ENCODE data around the gene PFN3. TPM values are rescaled to one million over a fixed set of nuclear protein-coding genes. Genes with fewer than 3 reads are reported as not detected.

PFN3 gene
- total RNA-seq, 1 donor from 2014 or later, result not detected

- no peak overlapping the region for H3K27ac ChIP-seq
- Mint-ChIP-seq H3K4me3 (no peak overlapping the region), H3K27me3 (ENCODE audit: insufficient read depth, low read depth) (peaks cover 16% of the 10 kb centered on the region), H3K27ac (no peak overlapping the region), H3K4me1 (peaks cover 8% of the 10 kb centered on the region), H3K9me3 (no peaks in the 10 kb centered on the region), H3K36me3 (no peaks in the 10 kb centered on the region)
- TF ChIP-seq, protein P1, sequence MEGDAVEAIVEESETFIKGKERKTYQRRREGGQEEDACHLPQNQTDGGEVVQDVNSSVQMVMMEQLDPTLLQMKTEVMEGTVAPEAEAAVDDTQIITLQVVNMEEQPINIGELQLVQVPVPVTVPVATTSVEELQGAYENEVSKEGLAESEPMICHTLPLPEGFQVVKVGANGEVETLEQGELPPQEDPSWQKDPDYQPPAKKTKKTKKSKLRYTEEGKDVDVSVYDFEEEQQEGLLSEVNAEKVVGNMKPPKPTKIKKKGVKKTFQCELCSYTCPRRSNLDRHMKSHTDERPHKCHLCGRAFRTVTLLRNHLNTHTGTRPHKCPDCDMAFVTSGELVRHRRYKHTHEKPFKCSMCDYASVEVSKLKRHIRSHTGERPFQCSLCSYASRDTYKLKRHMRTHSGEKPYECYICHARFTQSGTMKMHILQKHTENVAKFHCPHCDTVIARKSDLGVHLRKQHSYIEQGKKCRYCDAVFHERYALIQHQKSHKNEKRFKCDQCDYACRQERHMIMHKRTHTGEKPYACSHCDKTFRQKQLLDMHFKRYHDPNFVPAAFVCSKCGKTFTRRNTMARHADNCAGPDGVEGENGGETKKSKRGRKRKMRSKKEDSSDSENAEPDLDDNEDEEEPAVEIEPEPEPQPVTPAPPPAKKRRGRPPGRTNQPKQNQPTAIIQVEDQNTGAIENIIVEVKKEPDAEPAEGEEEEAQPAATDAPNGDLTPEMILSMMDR (IDR thresholded peaks at IDR 0.05), result no peak
- TF ChIP-seq EZH2phosphoT487 (IDR thresholded peaks at IDR 0.05) (no peak), EZH2 (IDR thresholded peaks at IDR 0.05) (no peak)
- no peak overlapping the region for H3K9ac ChIP-seq
- H4K20me1 ChIP-seq (ENCODE audit: low read depth), result no peaks in the 10 kb centered on the region
- H3K27me3 ChIP-seq, result peaks cover 15% of the 10 kb centered on the region
- H3K4me1 ChIP-seq, result no peaks in the 10 kb centered on the region
- H3K36me3 ChIP-seq, result no peaks in the 10 kb centered on the region
- no peaks in the 10 kb centered on the region for H3K79me2 ChIP-seq (ENCODE audit: low read depth)
- H2AFZ ChIP-seq (replicated peaks), result no peak overlapping the region
- H3K9me3 ChIP-seq (ENCODE audit: low read depth), result no peaks in the 10 kb centered on the region
- no peaks in the 10 kb centered on the region for H3F3A ChIP-seq (ENCODE audit: low read depth)
- H3K4me2 ChIP-seq, result no peak overlapping the region
- H3K4me3 ChIP-seq, result no peak overlapping the region
- DNase-seq (ENCODE audit: low spot score), result no peak
These were observed 14.0 kb upstream of the PFN3 start for GRCh38 chr5:177414481-177414880.

- H3F3A ChIP-seq (ENCODE audit: low read depth), result no peaks in the 10 kb centered on the region
- H3K36me3 ChIP-seq, result no peaks in the 10 kb centered on the region
- H3K79me2 ChIP-seq (ENCODE audit: low read depth), result no peaks in the 10 kb centered on the region
- H3K4me2 ChIP-seq, result no peak overlapping the region
- no peak overlapping the region for H3K4me3 Mint-ChIP-seq
- H3K4me1 Mint-ChIP-seq, result peaks cover 8% of the 10 kb centered on the region
- no peak overlapping the region for H2AFZ ChIP-seq (replicated peaks)
- DNase-seq (ENCODE audit: low spot score), result no peak
- H3K9ac ChIP-seq, result no peak overlapping the region
- no peaks in the 10 kb centered on the region for H3K4me1 ChIP-seq
- H3K9me3 Mint-ChIP-seq, result no peaks in the 10 kb centered on the region
- H3K27ac ChIP-seq, result no peak overlapping the region
- peaks cover 19% of the 10 kb centered on the region for H3K27me3 Mint-ChIP-seq (ENCODE audit: insufficient read depth, low read depth)
- no peaks in the 10 kb centered on the region for H4K20me1 ChIP-seq (ENCODE audit: low read depth)
- no peaks in the 10 kb centered on the region for H3K36me3 Mint-ChIP-seq
- H3K27me3 ChIP-seq, result peaks cover 33% of the 10 kb centered on the region
- H3K9me3 ChIP-seq (ENCODE audit: low read depth), result no peaks in the 10 kb centered on the region
- no peak overlapping the region for H3K27ac Mint-ChIP-seq
- TF ChIP-seq EZH2phosphoT487 (IDR thresholded peaks at IDR 0.05), result no peak
- no peak for TF ChIP-seq EZH2 (IDR thresholded peaks at IDR 0.05)
- TF ChIP-seq, protein P1 (IDR thresholded peaks at IDR 0.05), result no peak
- H3K4me3 ChIP-seq, result no peak overlapping the region
These were observed 12.3 kb upstream of the PFN3 start for GRCh38 chr5:177412603-177413233.

DNA sequence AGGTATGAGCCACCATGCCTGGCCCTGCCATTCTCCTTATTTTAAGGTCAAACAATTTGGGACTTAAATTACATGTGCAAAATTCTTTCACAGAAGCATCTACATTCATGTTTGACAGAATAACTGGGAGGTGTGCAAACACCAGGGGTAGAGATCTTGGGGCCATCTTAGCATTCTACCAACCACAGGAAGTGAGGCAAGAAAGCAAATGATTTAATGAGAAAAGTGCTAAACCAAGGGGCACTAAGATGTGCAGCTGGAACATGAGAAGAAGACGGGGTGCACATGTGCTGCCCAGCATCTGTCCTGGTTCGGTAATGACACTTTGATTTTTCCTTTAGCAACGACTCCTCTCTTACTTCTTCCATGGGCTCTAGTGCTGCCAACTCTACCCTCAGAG lies 10.1 kb upstream of the PFN3 start:
- Mint-ChIP-seq H3K36me3 (no peaks in the 10 kb centered on the region), H3K4me1 (peaks cover 8% of the 10 kb centered on the region), H3K27me3 (ENCODE audit: insufficient read depth, low read depth) (peaks cover 28% of the 10 kb centered on the region), H3K27ac (no peak overlapping the region), H3K4me3 (no peak overlapping the region), H3K9me3 (no peaks in the 10 kb centered on the region)
- Histone ChIP-seq H3K4me3 (no peak overlapping the region), H3K4me2 (no peak overlapping the region), H2AFZ (replicated peaks) (no peak overlapping the region), H3K9me3 (ENCODE audit: low read depth) (no peaks in the 10 kb centered on the region), H3K4me1 (no peaks in the 10 kb centered on the region), H3K27me3 (peaks cover 54% of the 10 kb centered on the region), H4K20me1 (ENCODE audit: low read depth) (no peaks in the 10 kb centered on the region), H3K79me2 (ENCODE audit: low read depth) (no peaks in the 10 kb centered on the region), H3K9ac (no peak overlapping the region), H3K27ac (no peak overlapping the region), H3K36me3 (no peaks in the 10 kb centered on the region), H3F3A (ENCODE audit: low read depth) (peaks cover 9% of the 10 kb centered on the region)
- TF ChIP-seq EZH2phosphoT487 (IDR thresholded peaks at IDR 0.05) (no peak), EZH2 (IDR thresholded peaks at IDR 0.05) (no peak)
- TF ChIP-seq, protein P1 (IDR thresholded peaks at IDR 0.05), result no peak
- no peak for DNase-seq (ENCODE audit: low spot score)
